ENCODE data around the gene RTN4RL2. TPM values are rescaled to one million over a fixed set of nuclear protein-coding genes. Genes with fewer than 3 reads are reported as not detected.

Gene RTN4RL2
- total RNA-seq = 1 to 10 TPM in 1 of 2 donors, under 1 TPM in 1; 0.97 to 1.5 TPM
- 13.5 TPM for polyA plus RNA-seq (2013, experiment 1 of 2)
- 14.4 TPM for polyA plus RNA-seq (2013, experiment 2 of 2)
- long read RNA-seq, experiment 1, partial matches to known transcripts = 0 of 1 reads
- long read RNA-seq, experiment 1, other reads (novel, unspliced or antisense) = 0 of 1 reads
- long read RNA-seq, experiment 2 = 0 reads
- long read RNA-seq, experiment 3 = 0 reads
- long read RNA-seq, experiment 4 = 0 reads

GRCh38 chr11:57460022-57460757, at the start of gene RTN4RL2:
Gene RTN4RL2 (plus strand): TSS chr11:57460528. CDS start chr11:57460866, 338 bp downstream.
- TF ChIP-seq, protein P1, sequence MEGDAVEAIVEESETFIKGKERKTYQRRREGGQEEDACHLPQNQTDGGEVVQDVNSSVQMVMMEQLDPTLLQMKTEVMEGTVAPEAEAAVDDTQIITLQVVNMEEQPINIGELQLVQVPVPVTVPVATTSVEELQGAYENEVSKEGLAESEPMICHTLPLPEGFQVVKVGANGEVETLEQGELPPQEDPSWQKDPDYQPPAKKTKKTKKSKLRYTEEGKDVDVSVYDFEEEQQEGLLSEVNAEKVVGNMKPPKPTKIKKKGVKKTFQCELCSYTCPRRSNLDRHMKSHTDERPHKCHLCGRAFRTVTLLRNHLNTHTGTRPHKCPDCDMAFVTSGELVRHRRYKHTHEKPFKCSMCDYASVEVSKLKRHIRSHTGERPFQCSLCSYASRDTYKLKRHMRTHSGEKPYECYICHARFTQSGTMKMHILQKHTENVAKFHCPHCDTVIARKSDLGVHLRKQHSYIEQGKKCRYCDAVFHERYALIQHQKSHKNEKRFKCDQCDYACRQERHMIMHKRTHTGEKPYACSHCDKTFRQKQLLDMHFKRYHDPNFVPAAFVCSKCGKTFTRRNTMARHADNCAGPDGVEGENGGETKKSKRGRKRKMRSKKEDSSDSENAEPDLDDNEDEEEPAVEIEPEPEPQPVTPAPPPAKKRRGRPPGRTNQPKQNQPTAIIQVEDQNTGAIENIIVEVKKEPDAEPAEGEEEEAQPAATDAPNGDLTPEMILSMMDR (conservative IDR thresholded peaks at IDR 0.05) = peak; percentile 70
- Histone ChIP-seq H3K9ac (ENCODE audit: extremely low read depth, low read length, poor library complexity, severe bottlenecking) (no peak within 1 kb of the TSS), H3K9me3 (ENCODE audit: control insufficient read depth, low read length) (no peaks in the 10 kb centered on the region), H3K4me3 (ENCODE audit: low read length) (peak within 1 kb of the TSS; percentile 62), H3K4me1 (ENCODE audit: control insufficient read depth, insufficient read depth, low read length) (peaks cover 3% of the 10 kb centered on the region), H3K36me3 (ENCODE audit: control insufficient read depth, insufficient read depth, low read length) (no peaks in the 10 kb centered on the region), H3K27ac (ENCODE audit: low read depth, low read length) (no peak within 1 kb of the TSS), H3K27me3 (ENCODE audit: control insufficient read depth, insufficient read depth, low read length, poor library complexity, severe bottlenecking) (peaks cover 98% of the 10 kb centered on the region)
- Mint-ChIP-seq H3K9me3 (no peaks in the 10 kb centered on the region), H3K27me3 (ENCODE audit: insufficient read depth) (peaks cover 94% of the 10 kb centered on the region), H3K27ac (no peak within 1 kb of the TSS), H3K4me3 (peak within 1 kb of the TSS; percentile 60), H3K4me1 (peaks cover 24% of the 10 kb centered on the region), H3K36me3 (ENCODE audit: low read depth) (no peaks in the 10 kb centered on the region)
- WGBS, 2 experiments (ENCODE audit: insufficient coverage in 1 of 2, insufficient read length in 1 of 2) = 0% methylated on average over 2 to 64 of the region's 66 CpGs
- peak; percentile 89 for DNase-seq

- no peak overlapping the region for H3K4me3 ChIP-seq (ENCODE audit: low read length)
- no peak for DNase-seq
- whole genome bisulfite sequencing, 2 experiments (ENCODE audit: insufficient coverage in 1 of 2, insufficient read length in 1 of 2) = 82 to 83% methylated on average over 4 of the region's 4 CpGs
- Mint-ChIP-seq H3K4me3 (no peak overlapping the region), H3K36me3 (ENCODE audit: low read depth) (peaks cover 43% of the 10 kb centered on the region), H3K27ac (no peak overlapping the region), H3K9me3 (peaks cover 4% of the 10 kb centered on the region), H3K27me3 (ENCODE audit: insufficient read depth) (no peaks in the 10 kb centered on the region), H3K4me1 (no peaks in the 10 kb centered on the region)
- H3K27me3 ChIP-seq (ENCODE audit: control insufficient read depth, insufficient read depth, low read length, poor library complexity, severe bottlenecking) = no peaks in the 10 kb centered on the region
- no peaks in the 10 kb centered on the region for H3K9me3 ChIP-seq (ENCODE audit: control insufficient read depth, low read length)
- H3K36me3 ChIP-seq (ENCODE audit: control insufficient read depth, insufficient read depth, low read length) = peaks cover 8% of the 10 kb centered on the region
- no peak overlapping the region for H3K27ac ChIP-seq (ENCODE audit: low read depth, low read length)
- no peaks in the 10 kb centered on the region for H3K4me1 ChIP-seq (ENCODE audit: control insufficient read depth, insufficient read depth, low read length)
- TF ChIP-seq, protein P1 (conservative IDR thresholded peaks at IDR 0.05) = no peak
- no peak overlapping the region for H3K9ac ChIP-seq (ENCODE audit: extremely low read depth, low read length, poor library complexity, severe bottlenecking)
Observed at GRCh38 chr11:57413681-57414080, 46.6 kb upstream of the RTN4RL2 start.

GRCh38 chr11:57414612-57415212, 45.6 kb upstream of the RTN4RL2 start:
- WGBS, 2 experiments (ENCODE audit: insufficient coverage in 1 of 2, insufficient read length in 1 of 2) = 94 to 95% methylated on average over 7 to 11 of the region's 11 CpGs

More at GRCh38 chr11:57414612-57415212, 45.6 kb upstream of the RTN4RL2 start:
- H3K27me3 Mint-ChIP-seq (ENCODE audit: insufficient read depth) = no peaks in the 10 kb centered on the region
- Histone ChIP-seq H3K27ac (ENCODE audit: low read depth, low read length) (no peak overlapping the region), H3K4me1 (ENCODE audit: control insufficient read depth, insufficient read depth, low read length) (no peaks in the 10 kb centered on the region), H3K27me3 (ENCODE audit: control insufficient read depth, insufficient read depth, low read length, poor library complexity, severe bottlenecking) (no peaks in the 10 kb centered on the region), H3K4me3 (ENCODE audit: low read length) (no peak overlapping the region), H3K36me3 (ENCODE audit: control insufficient read depth, insufficient read depth, low read length) (peaks cover 8% of the 10 kb centered on the region), H3K9me3 (ENCODE audit: control insufficient read depth, low read length) (no peaks in the 10 kb centered on the region), H3K9ac (ENCODE audit: extremely low read depth, low read length, poor library complexity, severe bottlenecking) (no peak overlapping the region)
- H3K9me3 Mint-ChIP-seq = peaks cover 4% of the 10 kb centered on the region
- no peak overlapping the region for H3K27ac Mint-ChIP-seq
- TF ChIP-seq, protein P1 (conservative IDR thresholded peaks at IDR 0.05) = no peak
- peaks cover 45% of the 10 kb centered on the region for H3K36me3 Mint-ChIP-seq (ENCODE audit: low read depth)
- H3K4me3 Mint-ChIP-seq = no peak overlapping the region
- H3K4me1 Mint-ChIP-seq = no peaks in the 10 kb centered on the region
- no peak for DNase-seq

Data from endodermal cell (in vitro differentiated cells).